IPS-15b (cell line): ENCODE data around the gene ST3GAL3.

Experiments used
- H3K27me3 ChIP-seq: one replicate; pipeline ENCODE4 v1.6.1; 2013; ENCODE audit warnings: low read length; ENCODE audit not compliant: control insufficient read depth, insufficient read depth
- H3K36me3 ChIP-seq: one replicate; pipeline ENCODE4 v1.6.1; 2013; ENCODE audit warnings: low read length; ENCODE audit not compliant: control insufficient read depth, insufficient read depth
- H3K4me1 ChIP-seq: one replicate; pipeline ENCODE4 v1.6.1; 2013; ENCODE audit warnings: mild to moderate bottlenecking, low read length; ENCODE audit not compliant: control insufficient read depth, insufficient read depth
- H3K4me3 ChIP-seq: one replicate; pipeline ENCODE4 v1.5.1; 2013; ENCODE audit warnings: low read depth, low read length
- H3K9ac ChIP-seq: one replicate; pipeline ENCODE4 v1.6.1; 2013; ENCODE audit warnings: low read depth, mild to moderate bottlenecking, low read length
- H3K9me3 ChIP-seq: one replicate; pipeline ENCODE4 v1.6.1; 2013; ENCODE audit warnings: mild to moderate bottlenecking, low read length; ENCODE audit not compliant: control insufficient read depth, insufficient read depth

ST3GAL3 gene

GRCh38 chr1:43919906-43920305 lies 212.6 kb downstream of the ST3GAL3 start:
- no peaks in the 10 kb centered on the region for H3K4me1 ChIP-seq
- no peak overlapping the region for H3K9ac ChIP-seq
- no peaks in the 10 kb centered on the region for H3K27me3 ChIP-seq
- no peaks in the 10 kb centered on the region for H3K36me3 ChIP-seq
- H3K4me3 ChIP-seq, result no peak overlapping the region
- H3K9me3 ChIP-seq, result no peaks in the 10 kb centered on the region

GRCh38 chr1:43921022-43921421 lies 213.7 kb downstream of the ST3GAL3 start:
- Histone ChIP-seq H3K27me3 (no peaks in the 10 kb centered on the region), H3K9me3 (no peaks in the 10 kb centered on the region), H3K4me3 (no peak overlapping the region), H3K4me1 (no peaks in the 10 kb centered on the region), H3K9ac (no peak overlapping the region), H3K36me3 (no peaks in the 10 kb centered on the region)

GRCh38 chr1:43924516-43924915 lies 217.2 kb downstream of the ST3GAL3 start:
- no peaks in the 10 kb centered on the region for H3K36me3 ChIP-seq
- no peaks in the 10 kb centered on the region for H3K27me3 ChIP-seq
- no peak overlapping the region for H3K4me3 ChIP-seq
- H3K9me3 ChIP-seq, result no peaks in the 10 kb centered on the region
- H3K9ac ChIP-seq, result no peak overlapping the region
- H3K4me1 ChIP-seq, result no peaks in the 10 kb centered on the region

- Histone ChIP-seq H3K36me3 (no peaks in the 10 kb centered on the region), H3K9me3 (no peaks in the 10 kb centered on the region), H3K27me3 (no peaks in the 10 kb centered on the region), H3K4me3 (no peak overlapping the region), H3K4me1 (peaks cover 3% of the 10 kb centered on the region), H3K9ac (no peak overlapping the region)
These were observed 218.5 kb downstream of the ST3GAL3 start for GRCh38 chr1:43925846-43926245.

- Histone ChIP-seq H3K4me1 (peaks cover 19% of the 10 kb centered on the region), H3K4me3 (no peak overlapping the region)
These were observed 223.0 kb downstream of the ST3GAL3 start for GRCh38 chr1:43930168-43930948.

GRCh38 chr1:43930949-43931275 lies 223.6 kb downstream of the ST3GAL3 start:
- H3K4me1 ChIP-seq, result peaks cover 24% of the 10 kb centered on the region
- peaks cover 13% of the 10 kb centered on the region for H3K27me3 ChIP-seq
- H3K9ac ChIP-seq, result no peak overlapping the region
- H3K9me3 ChIP-seq, result no peaks in the 10 kb centered on the region
- no peak overlapping the region for H3K4me3 ChIP-seq
- H3K36me3 ChIP-seq, result no peaks in the 10 kb centered on the region

More at GRCh38 chr1:43930168-43930948, 223.0 kb downstream of the ST3GAL3 start:
- H3K9ac ChIP-seq, result peak overlapping the region; percentile 5
- H3K27me3 ChIP-seq, result peaks cover 13% of the 10 kb centered on the region
- H3K9me3 ChIP-seq, result no peaks in the 10 kb centered on the region
- H3K36me3 ChIP-seq, result no peaks in the 10 kb centered on the region

GRCh38 chr1:43931711-43932660 lies 224.7 kb downstream of the ST3GAL3 start:
- no peak overlapping the region for H3K4me3 ChIP-seq
- peaks cover 24% of the 10 kb centered on the region for H3K4me1 ChIP-seq
- peaks cover 2% of the 10 kb centered on the region for H3K36me3 ChIP-seq
- peaks cover 13% of the 10 kb centered on the region for H3K27me3 ChIP-seq
- no peak overlapping the region for H3K9ac ChIP-seq
- no peaks in the 10 kb centered on the region for H3K9me3 ChIP-seq

GRCh38 chr1:43932786-43933385 lies 225.6 kb downstream of the ST3GAL3 start:
- H3K9ac ChIP-seq, result peak overlapping the region; percentile 4
- H3K4me3 ChIP-seq, result peak overlapping the region; percentile 77
- no peaks in the 10 kb centered on the region for H3K9me3 ChIP-seq

GRCh38 chr1:43933386-43934100 lies 226.2 kb downstream of the ST3GAL3 start, which contains the start of gene ARTN:
Gene ARTN, plus strand, starts transcription at chr1:43933801. Its CDS starts 1,856 bp downstream, at chr1:43935657.
- Histone ChIP-seq H3K4me1 (peaks cover 24% of the 10 kb centered on the region), H3K36me3 (peaks cover 6% of the 10 kb centered on the region), H3K9ac (peak within 1 kb of the TSS; percentile 70), H3K4me3 (peak within 1 kb of the TSS; percentile 77), H3K9me3 (no peaks in the 10 kb centered on the region), H3K27me3 (peaks cover 13% of the 10 kb centered on the region)

More at GRCh38 chr1:43932786-43933385, 225.6 kb downstream of the ST3GAL3 start:
- peaks cover 6% of the 10 kb centered on the region for H3K36me3 ChIP-seq
- H3K27me3 ChIP-seq, result peaks cover 13% of the 10 kb centered on the region
- H3K4me1 ChIP-seq, result peaks cover 24% of the 10 kb centered on the region

- Histone ChIP-seq H3K4me3 (peak overlapping the region; percentile 77), H3K4me1 (peaks cover 24% of the 10 kb centered on the region), H3K9ac (peak overlapping the region; percentile 70), H3K36me3 (peaks cover 6% of the 10 kb centered on the region), H3K9me3 (no peaks in the 10 kb centered on the region), H3K27me3 (peaks cover 13% of the 10 kb centered on the region)
These were observed 227.0 kb downstream of the ST3GAL3 start for GRCh38 chr1:43934101-43934985.
